Liver (tissue), 9 donors: ENCODE measurements around the gene TEX12. TPM values are rescaled to one million over a fixed set of nuclear protein-coding genes. Genes with fewer than 3 reads are reported as not detected.
"Not testable (repeated sequence)": the region's sequence is repeated elsewhere in the genome, so short reads cannot be mapped to it uniquely, and the experiment has no call there.

ENCODE experiments used
- DNase-seq: peaks from one replicate; pipeline ENCODE4 v3.0.0-alpha.2; 2017; ENCODE audit warnings: low spot score
- H3K27ac ChIP-seq, 2 donors: one replicate each; pipeline ENCODE4 v1.7.0; 2013; ENCODE audit warnings: inconsistent platforms in 2 of 2, low read length in 2 of 2, control low read depth in 1 of 2, low read depth in 1 of 2, mild to moderate bottlenecking in 1 of 2
- H3K27me3 ChIP-seq, 4 donors: one replicate each; pipeline versions ENCODE4 v1.6.1 to v1.7.0; 2013; ENCODE audit warnings: low read length in 3 of 4, inconsistent platforms in 1 of 4, mild to moderate bottlenecking in 1 of 4, moderate library complexity in 1 of 4; ENCODE audit not compliant: control insufficient read depth in 4 of 4, insufficient read depth in 4 of 4
- H3K36me3 ChIP-seq, 4 donors: one replicate each; pipeline versions ENCODE4 v1.6.1 to v1.7.0; 2013; ENCODE audit warnings: low read length in 3 of 4, mild to moderate bottlenecking in 3 of 4, low read depth in 1 of 4, moderate library complexity in 1 of 4; ENCODE audit not compliant: control insufficient read depth in 4 of 4, insufficient read depth in 3 of 4
- H3K4me1 ChIP-seq, 4 donors: one replicate each; pipeline versions ENCODE4 v1.6.1 to v1.7.0; 2013; ENCODE audit warnings: low read length in 3 of 4, mild to moderate bottlenecking in 3 of 4, moderate library complexity in 1 of 4; ENCODE audit not compliant: control insufficient read depth in 4 of 4, insufficient read depth in 4 of 4
- H3K4me3 ChIP-seq, 3 donors: one replicate each; pipeline versions ENCODE4 v1.6.1 to v1.7.0; 2013; ENCODE audit warnings: low read length in 3 of 3, control low read depth in 1 of 3, low read depth in 1 of 3, mild to moderate bottlenecking in 1 of 3
- H3K9ac ChIP-seq, 2 donors: one replicate each; pipeline ENCODE4 v1.7.0; 2013; ENCODE audit warnings: low read length in 2 of 2, mild to moderate bottlenecking in 2 of 2, moderate library complexity in 2 of 2, control low read depth in 1 of 2, low read depth in 1 of 2
- H3K9me3 ChIP-seq, 4 donors: one replicate each; pipeline versions ENCODE4 v1.6.1 to v1.7.0; 2013; ENCODE audit warnings: low read length in 3 of 4; ENCODE audit not compliant: control insufficient read depth in 4 of 4
- EGR1 ChIP-seq, 2 donors: IDR thresholded peaks; 2 replicates each; pipeline ENCODE4 v1.6.1; 2016 to 2018; ENCODE audit warnings: antibody characterized with exemption in 2 of 2, low read depth in 2 of 2
- FOXA1 ChIP-seq: IDR thresholded peaks from 2 replicates; pipeline ENCODE4 v1.6.1; 2016; ENCODE audit warnings: antibody characterized with exemption
- FOXA2 ChIP-seq: IDR thresholded peaks from 2 replicates; pipeline ENCODE4 v1.6.1; 2016; ENCODE audit warnings: antibody characterized with exemption
- GABPA ChIP-seq, 2 donors: IDR thresholded peaks in 1 of 2; conservative IDR thresholded peaks in 1 of 2; 2 replicates each; pipeline ENCODE4 v1.6.1; 2016; ENCODE audit warnings: antibody characterized with exemption in 2 of 2, mild to moderate bottlenecking in 1 of 2, moderate library complexity in 1 of 2
- HNF4A ChIP-seq, 2 donors: conservative IDR thresholded peaks; 2 replicates each; pipeline ENCODE4 v1.6.1; 2016; ENCODE audit warnings: antibody characterized with exemption in 2 of 2, mild to moderate bottlenecking in 2 of 2
- HNF4G ChIP-seq: IDR thresholded peaks from 2 replicates; pipeline ENCODE4 v1.6.1; 2016; ENCODE audit warnings: antibody characterized with exemption
- JUND ChIP-seq, 2 donors: IDR thresholded peaks; 2 replicates each; pipeline ENCODE4 v1.6.1; 2016; ENCODE audit warnings: antibody characterized with exemption in 2 of 2
- RAD21 ChIP-seq, 2 donors: IDR thresholded peaks; 2 replicates each; pipeline ENCODE4 v1.6.1; 2016; ENCODE audit warnings: antibody characterized with exemption in 2 of 2, mild to moderate bottlenecking in 2 of 2
- RXRA ChIP-seq, 2 donors: IDR thresholded peaks; 2 replicates each; pipeline ENCODE4 v1.6.1; 2017 to 2018; ENCODE audit warnings: antibody characterized with exemption in 2 of 2, mild to moderate bottlenecking in 1 of 2
- SP1 ChIP-seq: IDR thresholded peaks from 2 replicates; pipeline ENCODE4 v1.6.1; 2018; ENCODE audit warnings: antibody characterized with exemption, mild to moderate bottlenecking
- TAF1 ChIP-seq: conservative IDR thresholded peaks from 2 replicates; pipeline ENCODE4 v1.6.1; 2016; ENCODE audit warnings: antibody characterized with exemption, mild to moderate bottlenecking
- YY1 ChIP-seq: IDR thresholded peaks from 2 replicates; pipeline ENCODE4 v1.6.1; 2016; ENCODE audit warnings: antibody characterized with exemption, mild to moderate bottlenecking
- WGBS: extraction: QIAGEN DNeasy Blood & Tissue Kit; methylation state at CpG from one replicate; pipeline ENCODE4 v1.1.7; 2013; 5-methylcytosine and 5-hydroxymethylcytosine counted together
- polyA plus RNA-seq, 2 donors: library from polyadenylated mRNA; stranded (reverse) in 1 of 2; unstranded in 1 of 2; fragments of 200-250 nt in 1 of 2; fragments of >200 nt in 1 of 2; fragmentation: Nextera tagmentation in 1 of 2; extraction: Ambion mirVana in 1 of 2; gene quantifications; one replicate each; pipeline versions ENCODE4 v1.2.1 to v1.2.3, GENCODE V29; 2013 to 2015
- total RNA-seq, 2 donors: library from RNA; depleted of rRNA; stranded (reverse); fragments of >200 nt; gene quantifications; one replicate each; pipeline ENCODE4 v1.2.3, GENCODE V29; 2014
- TF ChIP-seq, protein P1 (sequence below): IDR thresholded peaks from 2 replicates; pipeline ENCODE4 v1.6.1; 2016; ENCODE audit warnings: antibody characterized with exemption
- TF ChIP-seq, protein P2 (sequence below): IDR thresholded peaks from 2 replicates; pipeline ENCODE4 v1.6.1; 2016; ENCODE audit warnings: antibody characterized with exemption
- TF ChIP-seq, protein P3 (sequence below): fragments of 150-350 bp; IDR thresholded peaks from 2 replicates; pipeline ENCODE4 v1.5.1; 2017; ENCODE audit warnings: improper control_type of control experiment, low read depth, low read length; ENCODE audit not compliant: missing input control
- TF ChIP-seq, protein P4 (sequence below): IDR thresholded peaks from 2 replicates; pipeline ENCODE4 v1.6.1; 2016; ENCODE audit warnings: antibody characterized with exemption, mild to moderate bottlenecking
- donor health status: healthy.
- donor health status: healthy.
- donor health status: healthy.
- donor health status: healthy.
- donor health status: healthy.

Gene TEX12
- total and polyA plus RNA-seq, 4 donors: 0.07 to 0.42 (median 0.29) TPM; not detected in 1

DNA sequence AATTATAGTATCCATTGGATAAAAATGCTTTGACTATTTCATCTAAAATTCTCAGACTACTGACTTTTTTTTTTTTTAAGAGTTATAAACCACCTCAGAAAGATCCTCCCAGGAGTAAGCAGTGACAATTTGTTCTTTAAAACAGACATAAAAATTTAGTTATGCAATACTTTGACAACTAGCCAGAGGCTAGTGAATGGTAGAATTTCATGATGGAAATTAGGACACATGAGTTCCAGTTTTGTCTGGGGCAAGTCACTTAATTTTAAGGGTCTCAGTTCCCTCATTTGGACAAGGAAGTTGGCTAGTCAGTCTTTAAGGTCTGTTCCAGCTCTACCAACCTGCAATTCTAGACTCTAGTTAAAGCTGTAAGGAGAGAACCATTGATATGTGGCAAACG lies 6.2 kb upstream of the TEX12 start:
- H3K4me3 ChIP-seq: no peak overlapping the region
- DNase-seq: no peak
- no peak overlapping the region for H3K9ac ChIP-seq
- no peaks in the 10 kb centered on the region for H3K36me3 ChIP-seq
- 69% methylated on average over 1 of the region's 1 CpG for WGBS
- peak overlapping the region; percentile 8 to 28 for H3K27ac ChIP-seq
- H3K4me1 ChIP-seq: peaks cover 3 to 25% (median 16%) of the 10 kb centered on the region in 4 donors
- H3K27me3 ChIP-seq: no peaks in the 10 kb centered on the region
- H3K9me3 ChIP-seq: no peaks in the 10 kb centered on the region
- no peak for TF ChIP-seq YY1
- no peak for TF ChIP-seq EGR1 (IDR thresholded peaks at IDR 0.05; ENCODE audit: low read depth in 2 of 2)
- TF ChIP-seq, protein P1, sequence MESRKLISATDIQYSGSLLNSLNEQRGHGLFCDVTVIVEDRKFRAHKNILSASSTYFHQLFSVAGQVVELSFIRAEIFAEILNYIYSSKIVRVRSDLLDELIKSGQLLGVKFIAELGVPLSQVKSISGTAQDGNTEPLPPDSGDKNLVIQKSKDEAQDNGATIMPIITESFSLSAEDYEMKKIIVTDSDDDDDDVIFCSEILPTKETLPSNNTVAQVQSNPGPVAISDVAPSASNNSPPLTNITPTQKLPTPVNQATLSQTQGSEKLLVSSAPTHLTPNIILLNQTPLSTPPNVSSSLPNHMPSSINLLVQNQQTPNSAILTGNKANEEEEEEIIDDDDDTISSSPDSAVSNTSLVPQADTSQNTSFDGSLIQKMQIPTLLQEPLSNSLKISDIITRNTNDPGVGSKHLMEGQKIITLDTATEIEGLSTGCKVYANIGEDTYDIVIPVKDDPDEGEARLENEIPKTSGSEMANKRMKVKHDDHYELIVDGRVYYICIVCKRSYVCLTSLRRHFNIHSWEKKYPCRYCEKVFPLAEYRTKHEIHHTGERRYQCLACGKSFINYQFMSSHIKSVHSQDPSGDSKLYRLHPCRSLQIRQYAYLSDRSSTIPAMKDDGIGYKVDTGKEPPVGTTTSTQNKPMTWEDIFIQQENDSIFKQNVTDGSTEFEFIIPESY: no peak
- no peak for TF ChIP-seq RXRA (IDR thresholded peaks at IDR 0.05)
- no peak for TF ChIP-seq TAF1
- peak in 1 of 2 donors; percentile 7 for TF ChIP-seq HNF4A (conservative IDR thresholded peaks at IDR 0.05)
- TF ChIP-seq, protein P2, sequence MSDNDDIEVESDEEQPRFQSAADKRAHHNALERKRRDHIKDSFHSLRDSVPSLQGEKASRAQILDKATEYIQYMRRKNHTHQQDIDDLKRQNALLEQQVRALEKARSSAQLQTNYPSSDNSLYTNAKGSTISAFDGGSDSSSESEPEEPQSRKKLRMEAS: no peak
- no peak for TF ChIP-seq JUND (IDR thresholded peaks at IDR 0.05)

DNA sequence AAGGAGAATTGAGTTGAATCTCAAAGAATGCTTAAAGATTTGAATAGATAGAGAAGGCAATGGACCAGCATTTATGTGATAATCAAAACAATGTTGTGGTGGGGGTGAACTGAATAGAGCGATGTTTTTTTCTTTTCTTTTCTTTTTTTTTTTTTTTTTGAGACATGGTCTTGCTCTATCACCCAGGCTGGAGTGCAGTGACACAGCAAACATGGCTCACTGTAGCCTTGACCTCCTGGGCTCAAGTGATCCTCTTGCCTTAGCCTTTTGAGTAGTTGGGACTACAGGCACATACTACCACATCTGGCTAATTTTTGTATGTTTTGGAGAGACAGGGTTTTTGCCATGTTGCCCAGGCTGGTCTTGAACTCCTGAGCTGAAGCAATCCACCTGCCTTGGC lies 5.0 kb upstream of the TEX12 start:
- 98% methylated on average over 1 of the region's 1 CpG for WGBS
- not testable (repeated sequence) for DNase-seq, H3K27ac ChIP-seq

DNA sequence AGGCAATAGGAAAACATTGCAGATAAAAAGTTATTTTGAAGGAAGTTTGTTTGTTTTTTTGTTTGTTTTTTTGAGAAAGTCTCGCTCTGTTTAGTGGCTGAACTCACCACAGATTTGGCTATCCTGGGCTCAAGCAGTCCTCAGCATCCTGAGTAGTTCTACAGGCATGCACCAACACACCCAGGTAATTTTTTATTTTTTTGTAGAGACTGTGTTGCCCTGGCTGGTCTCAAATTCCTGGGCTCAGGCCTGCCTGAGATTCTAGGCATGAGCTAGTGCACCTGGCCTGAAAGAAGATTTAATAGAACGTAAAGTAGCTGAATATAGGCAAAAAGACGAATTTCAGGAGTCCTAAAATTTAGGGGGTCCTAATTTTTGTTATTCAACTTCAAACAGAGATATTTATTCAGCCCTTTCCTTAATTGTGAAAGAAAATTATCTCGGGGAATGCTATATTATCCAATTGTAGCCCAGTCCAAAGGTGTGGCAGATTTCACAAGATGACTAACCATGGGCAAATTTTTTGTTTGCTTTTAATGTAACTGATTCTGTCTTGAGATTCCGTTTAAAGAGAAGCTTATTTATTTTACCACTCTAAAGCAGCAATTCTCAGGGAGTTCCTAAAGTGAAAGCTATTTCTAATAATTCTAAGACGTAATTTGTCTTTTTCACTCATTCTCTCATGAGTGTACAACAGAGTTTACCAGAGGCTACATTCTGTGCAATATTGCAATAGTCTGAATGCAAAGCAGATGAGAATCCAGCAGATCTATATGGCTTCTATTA lies 4.2 kb upstream of the TEX12 start:
- Histone ChIP-seq H3K4me3 (peak overlapping the region in 1 of 3 donors; percentile 11), H3K36me3 (no peaks in the 10 kb centered on the region), H3K9me3 (no peaks in the 10 kb centered on the region), H3K4me1 (peaks cover 3 to 25% (median 13%) of the 10 kb centered on the region in 4 donors), H3K27ac (peak overlapping the region; percentile 43 to 68), H3K9ac (no peak overlapping the region), H3K27me3 (no peaks in the 10 kb centered on the region)
- no peak for DNase-seq
- 58% methylated on average over 6 of the region's 6 CpGs for WGBS
- TF ChIP-seq, protein P1: no peak
- TF ChIP-seq SP1 (no peak), GABPA (IDR thresholded peaks at IDR 0.05 in 1 of 2, conservative IDR thresholded peaks at IDR 0.05 in 1 of 2) (no peak), HNF4A (conservative IDR thresholded peaks at IDR 0.05) (peak; percentile 57 to 64), FOXA2 (no peak), TAF1 (no peak), FOXA1 (no peak), JUND (IDR thresholded peaks at IDR 0.05) (peak in 1 of 2 donors; percentile 42), RXRA (IDR thresholded peaks at IDR 0.05) (no peak), HNF4G (peak; percentile 24), RAD21 (IDR thresholded peaks at IDR 0.05) (no peak)
- TF ChIP-seq, protein P3, sequence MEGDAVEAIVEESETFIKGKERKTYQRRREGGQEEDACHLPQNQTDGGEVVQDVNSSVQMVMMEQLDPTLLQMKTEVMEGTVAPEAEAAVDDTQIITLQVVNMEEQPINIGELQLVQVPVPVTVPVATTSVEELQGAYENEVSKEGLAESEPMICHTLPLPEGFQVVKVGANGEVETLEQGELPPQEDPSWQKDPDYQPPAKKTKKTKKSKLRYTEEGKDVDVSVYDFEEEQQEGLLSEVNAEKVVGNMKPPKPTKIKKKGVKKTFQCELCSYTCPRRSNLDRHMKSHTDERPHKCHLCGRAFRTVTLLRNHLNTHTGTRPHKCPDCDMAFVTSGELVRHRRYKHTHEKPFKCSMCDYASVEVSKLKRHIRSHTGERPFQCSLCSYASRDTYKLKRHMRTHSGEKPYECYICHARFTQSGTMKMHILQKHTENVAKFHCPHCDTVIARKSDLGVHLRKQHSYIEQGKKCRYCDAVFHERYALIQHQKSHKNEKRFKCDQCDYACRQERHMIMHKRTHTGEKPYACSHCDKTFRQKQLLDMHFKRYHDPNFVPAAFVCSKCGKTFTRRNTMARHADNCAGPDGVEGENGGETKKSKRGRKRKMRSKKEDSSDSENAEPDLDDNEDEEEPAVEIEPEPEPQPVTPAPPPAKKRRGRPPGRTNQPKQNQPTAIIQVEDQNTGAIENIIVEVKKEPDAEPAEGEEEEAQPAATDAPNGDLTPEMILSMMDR: no peak
- TF ChIP-seq, protein P4, sequence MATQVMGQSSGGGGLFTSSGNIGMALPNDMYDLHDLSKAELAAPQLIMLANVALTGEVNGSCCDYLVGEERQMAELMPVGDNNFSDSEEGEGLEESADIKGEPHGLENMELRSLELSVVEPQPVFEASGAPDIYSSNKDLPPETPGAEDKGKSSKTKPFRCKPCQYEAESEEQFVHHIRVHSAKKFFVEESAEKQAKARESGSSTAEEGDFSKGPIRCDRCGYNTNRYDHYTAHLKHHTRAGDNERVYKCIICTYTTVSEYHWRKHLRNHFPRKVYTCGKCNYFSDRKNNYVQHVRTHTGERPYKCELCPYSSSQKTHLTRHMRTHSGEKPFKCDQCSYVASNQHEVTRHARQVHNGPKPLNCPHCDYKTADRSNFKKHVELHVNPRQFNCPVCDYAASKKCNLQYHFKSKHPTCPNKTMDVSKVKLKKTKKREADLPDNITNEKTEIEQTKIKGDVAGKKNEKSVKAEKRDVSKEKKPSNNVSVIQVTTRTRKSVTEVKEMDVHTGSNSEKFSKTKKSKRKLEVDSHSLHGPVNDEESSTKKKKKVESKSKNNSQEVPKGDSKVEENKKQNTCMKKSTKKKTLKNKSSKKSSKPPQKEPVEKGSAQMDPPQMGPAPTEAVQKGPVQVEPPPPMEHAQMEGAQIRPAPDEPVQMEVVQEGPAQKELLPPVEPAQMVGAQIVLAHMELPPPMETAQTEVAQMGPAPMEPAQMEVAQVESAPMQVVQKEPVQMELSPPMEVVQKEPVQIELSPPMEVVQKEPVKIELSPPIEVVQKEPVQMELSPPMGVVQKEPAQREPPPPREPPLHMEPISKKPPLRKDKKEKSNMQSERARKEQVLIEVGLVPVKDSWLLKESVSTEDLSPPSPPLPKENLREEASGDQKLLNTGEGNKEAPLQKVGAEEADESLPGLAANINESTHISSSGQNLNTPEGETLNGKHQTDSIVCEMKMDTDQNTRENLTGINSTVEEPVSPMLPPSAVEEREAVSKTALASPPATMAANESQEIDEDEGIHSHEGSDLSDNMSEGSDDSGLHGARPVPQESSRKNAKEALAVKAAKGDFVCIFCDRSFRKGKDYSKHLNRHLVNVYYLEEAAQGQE: no peak

More for the DNA sequence above, 5.0 kb upstream of the TEX12 start:
- H3K27me3 ChIP-seq, H3K9me3 ChIP-seq, H3K4me3 ChIP-seq, H3K36me3 ChIP-seq: not testable (repeated sequence)
- Histone ChIP-seq H3K4me1 (peaks cover 3 to 25% (median 13%) of the 10 kb centered on the region in 4 donors), H3K9ac (peak overlapping the region in 1 of 2 donors; percentile 23)
